ENCODE data around the gene LETMD1. TPM values are rescaled to one million over a fixed set of nuclear protein-coding genes. Genes with fewer than 3 reads are reported as not detected.

The LETMD1 gene
- total and polyA plus RNA-seq, 2 of the 4 experiments (the other 2 are of a cell fraction) = 27.6 to 40.1 TPM

DNA sequence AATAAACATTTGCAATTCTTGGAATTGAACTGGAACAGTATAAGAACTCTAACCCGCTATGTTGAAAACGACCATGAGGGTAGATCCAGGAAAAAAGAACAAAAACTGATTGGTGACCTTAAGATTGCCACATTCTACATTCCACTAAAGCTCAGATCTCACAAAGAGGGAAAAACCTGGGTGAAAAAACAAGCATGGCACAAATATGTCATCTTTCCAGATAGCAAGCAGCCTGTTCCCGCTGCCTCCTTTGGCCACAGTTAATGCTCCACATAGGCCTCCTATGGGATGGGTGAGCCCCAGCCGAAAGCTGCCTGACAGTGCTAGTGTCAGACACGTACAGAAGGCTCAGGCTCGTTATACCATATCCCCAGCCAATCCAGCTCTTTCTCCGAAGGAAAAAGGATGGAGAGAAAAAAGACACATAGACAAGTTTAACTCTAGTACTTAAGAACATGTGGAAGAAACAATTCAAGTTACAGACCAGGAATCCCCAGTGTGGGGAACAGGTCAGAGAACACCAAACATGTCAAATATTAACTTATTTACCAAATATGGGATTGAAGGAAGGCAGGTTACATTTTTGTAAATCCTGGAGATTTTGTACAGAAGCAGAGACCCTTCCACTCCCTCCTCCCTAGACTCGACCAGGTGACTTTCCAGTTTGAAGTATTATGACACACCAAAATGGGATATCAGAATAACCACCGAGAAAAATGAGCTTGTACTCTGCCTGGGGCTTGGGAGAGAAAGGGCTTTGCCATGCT lies 14.7 kb downstream of the LETMD1 start:
- POLR2A ChIA-PET (ENCODE audit: unreplicated experiment) = no interaction called here

More for the DNA sequence above, 14.7 kb downstream of the LETMD1 start:
- CTCF ChIA-PET = interaction anchor here (0.9 kb wide), 1 partner anchor 11 kb away, joined by 4 read pairs; no protein-coding TSS in a partner anchor
- Histone ChIP-seq H3K36me3 (ENCODE audit: control insufficient read depth, insufficient read depth, low read length) (peaks cover 60% of the 10 kb centered on the region), H3K9ac (ENCODE audit: low read depth, low read length) (no peak overlapping the region), H4K5ac (ENCODE audit: low read depth, low read length) (no peak overlapping the region), H2BK5ac (ENCODE audit: low read depth, low read length, poor library complexity, severe bottlenecking) (no peak overlapping the region), H3K14ac (replicated peaks; ENCODE audit: low read depth, low read length) (no peak overlapping the region), H3K9me1 (ENCODE audit: insufficient read depth, low read length) (peaks cover 3% of the 10 kb centered on the region), H3K4me1 (ENCODE audit: control insufficient read depth, insufficient read depth, low read length) (no peaks in the 10 kb centered on the region; the same call in 1 of the 2 replicates), H3K23ac (ENCODE audit: low read depth, low read length) (no peak overlapping the region), H4K91ac (ENCODE audit: insufficient read depth, low read depth, low read length) (no peak overlapping the region), H3K4ac (ENCODE audit: low read depth, low read length) (no peak overlapping the region), H2AK5ac (ENCODE audit: low read depth, low read length) (no peak overlapping the region), H2AK9ac (replicated peaks; ENCODE audit: low read depth, low read length, poor library complexity) (no peak overlapping the region), H3K56ac (ENCODE audit: extremely low read depth, insufficient read depth, low read length) (no peak overlapping the region), H3K4me3 (ENCODE audit: insufficient read depth, low read depth, low read length) (no peak overlapping the region), H2AFZ (replicated peaks; ENCODE audit: low read length, poor library complexity) (no peak overlapping the region), H2BK15ac (ENCODE audit: low read depth, low read length) (no peak overlapping the region), H3K79me1 (ENCODE audit: low read depth in 1 of 2, low read length in 2 of 2) (peaks cover 8 to 16% of the 10 kb centered on the region in 2 experiments; a peak in 2 of 4 replicates), H3K4me2 (ENCODE audit: low read depth, low read length) (no peak overlapping the region), H2BK120ac (ENCODE audit: low read depth, low read length) (no peak overlapping the region), H4K8ac (ENCODE audit: low read depth in 2 of 2, low read length in 2 of 2) (no peak overlapping the region), H3K9me3 (ENCODE audit: control insufficient read depth, insufficient read depth, low read length) (no peaks in the 10 kb centered on the region), H3K18ac (ENCODE audit: low read depth, low read length) (no peak overlapping the region), H4K20me1 (ENCODE audit: insufficient read depth, low read length) (0 out of 2 replicates have a peak, but pooled peaks cover 6% of the 10 kb centered on the region), H2BK20ac (ENCODE audit: low read depth, low read length) (no peak overlapping the region), H3K27me3 (ENCODE audit: control insufficient read depth, insufficient read depth, low read length) (no peaks in the 10 kb centered on the region), H3K27ac (ENCODE audit: insufficient read depth, low read length) (no peak overlapping the region)
- in situ Hi-C loops (cut with MboI; ENCODE audit: low sequenced_read_pairs) = no loop called here
- BruUV-seq (replicated peaks) = no TSS peak
- DNase-seq (no peak), ATAC-seq (ENCODE audit: low read depth) (no peak)
- intact Hi-C loops (cut with micrococcal nuclease) = no loop called here
- TF ChIP-seq, protein P1, sequence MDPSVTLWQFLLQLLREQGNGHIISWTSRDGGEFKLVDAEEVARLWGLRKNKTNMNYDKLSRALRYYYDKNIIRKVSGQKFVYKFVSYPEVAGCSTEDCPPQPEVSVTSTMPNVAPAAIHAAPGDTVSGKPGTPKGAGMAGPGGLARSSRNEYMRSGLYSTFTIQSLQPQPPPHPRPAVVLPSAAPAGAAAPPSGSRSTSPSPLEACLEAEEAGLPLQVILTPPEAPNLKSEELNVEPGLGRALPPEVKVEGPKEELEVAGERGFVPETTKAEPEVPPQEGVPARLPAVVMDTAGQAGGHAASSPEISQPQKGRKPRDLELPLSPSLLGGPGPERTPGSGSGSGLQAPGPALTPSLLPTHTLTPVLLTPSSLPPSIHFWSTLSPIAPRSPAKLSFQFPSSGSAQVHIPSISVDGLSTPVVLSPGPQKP (IDR thresholded peaks at IDR 0.05; ENCODE audit: borderline replicate concordance, low read depth, low read length) = no peak
- TF ChIP-seq MXI1 (IDR thresholded peaks at IDR 0.05; ENCODE audit: borderline replicate concordance, low read depth, low read length) = no peak
- TF ChIP-seq MAFK (IDR thresholded peaks at IDR 0.05; ENCODE audit: low read depth, low read length) = no peak
- TF ChIP-seq, protein P2, sequence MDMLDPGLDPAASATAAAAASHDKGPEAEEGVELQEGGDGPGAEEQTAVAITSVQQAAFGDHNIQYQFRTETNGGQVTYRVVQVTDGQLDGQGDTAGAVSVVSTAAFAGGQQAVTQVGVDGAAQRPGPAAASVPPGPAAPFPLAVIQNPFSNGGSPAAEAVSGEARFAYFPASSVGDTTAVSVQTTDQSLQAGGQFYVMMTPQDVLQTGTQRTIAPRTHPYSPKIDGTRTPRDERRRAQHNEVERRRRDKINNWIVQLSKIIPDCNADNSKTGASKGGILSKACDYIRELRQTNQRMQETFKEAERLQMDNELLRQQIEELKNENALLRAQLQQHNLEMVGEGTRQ (IDR thresholded peaks at IDR 0.05; ENCODE audit: low read depth, low read length) = no peak
- no peak for TF ChIP-seq BHLHE40 (IDR thresholded peaks at IDR 0.05; ENCODE audit: low read depth, low read length)
- no peak for TF ChIP-seq NFE2L2 (IDR thresholded peaks at IDR 0.05; ENCODE audit: low read depth, low read length)
- dilution Hi-C loops (cut with HindIII; ENCODE audit: low sequenced_read_pairs, unreplicated experiment) = no loop called here
- no CpG with 5 or more reads among the region's 9 CpGs for WGBS, 2 experiments (ENCODE audit: extremely low coverage in 2 of 2, insufficient read length in 1 of 2)

Measured in IMR-90 (cell line).